ENCODE results near the gene CDKN2B-AS1. TPM values are rescaled to one million over a fixed set of nuclear protein-coding genes. Genes with fewer than 3 reads are reported as not detected.

The CDKN2B-AS1 gene
- total RNA-seq, 4 donors from 2014 or later = 0.42 to 3.9 (median 0.69) TPM; not detected in 1

DNA sequence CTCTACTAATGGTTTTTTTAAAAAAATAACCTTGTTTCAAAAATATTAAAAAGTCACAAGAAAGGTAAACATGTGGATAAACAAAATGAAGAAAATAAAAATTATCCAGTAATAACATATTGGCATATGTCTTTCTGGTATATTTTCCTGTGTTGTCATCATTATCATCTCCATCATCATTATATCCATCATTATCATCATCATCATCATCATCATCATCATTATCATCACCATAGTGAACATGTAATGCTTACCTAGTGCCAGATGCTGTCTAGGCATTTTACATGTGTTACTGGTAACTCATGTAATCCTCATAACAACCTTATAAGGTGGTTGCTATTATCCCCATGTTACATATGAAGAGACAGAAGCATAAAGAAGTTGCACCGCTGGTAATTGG, 126.0 kb downstream of the CDKN2B-AS1 start:
- Histone ChIP-seq H3K36me3 (no peaks in the 10 kb centered on the region), H3K4me3 (no peak overlapping the region), H3K4me1 (peaks cover 0 to 5% (median 0%) of the 10 kb centered on the region in 3 donors), H3K27me3 (no peaks in the 10 kb centered on the region), H3K9me3 (peaks cover 0 to 14% (median 0%) of the 10 kb centered on the region in 3 donors), H3K27ac (no peak overlapping the region)
- no peak for ATAC-seq
- TF ChIP-seq POLR2AphosphoS5 (IDR thresholded peaks at IDR 0.05) (no peak), EP300 (IDR thresholded peaks at IDR 0.05) (no peak), POLR2A (IDR thresholded peaks at IDR 0.05) (no peak)
- TF ChIP-seq, protein P1, sequence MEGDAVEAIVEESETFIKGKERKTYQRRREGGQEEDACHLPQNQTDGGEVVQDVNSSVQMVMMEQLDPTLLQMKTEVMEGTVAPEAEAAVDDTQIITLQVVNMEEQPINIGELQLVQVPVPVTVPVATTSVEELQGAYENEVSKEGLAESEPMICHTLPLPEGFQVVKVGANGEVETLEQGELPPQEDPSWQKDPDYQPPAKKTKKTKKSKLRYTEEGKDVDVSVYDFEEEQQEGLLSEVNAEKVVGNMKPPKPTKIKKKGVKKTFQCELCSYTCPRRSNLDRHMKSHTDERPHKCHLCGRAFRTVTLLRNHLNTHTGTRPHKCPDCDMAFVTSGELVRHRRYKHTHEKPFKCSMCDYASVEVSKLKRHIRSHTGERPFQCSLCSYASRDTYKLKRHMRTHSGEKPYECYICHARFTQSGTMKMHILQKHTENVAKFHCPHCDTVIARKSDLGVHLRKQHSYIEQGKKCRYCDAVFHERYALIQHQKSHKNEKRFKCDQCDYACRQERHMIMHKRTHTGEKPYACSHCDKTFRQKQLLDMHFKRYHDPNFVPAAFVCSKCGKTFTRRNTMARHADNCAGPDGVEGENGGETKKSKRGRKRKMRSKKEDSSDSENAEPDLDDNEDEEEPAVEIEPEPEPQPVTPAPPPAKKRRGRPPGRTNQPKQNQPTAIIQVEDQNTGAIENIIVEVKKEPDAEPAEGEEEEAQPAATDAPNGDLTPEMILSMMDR (IDR thresholded peaks at IDR 0.05) = no peak
- WGBS, 2 donors (ENCODE audit: low coverage in 1 of 2) = 71 to 83% methylated on average over 1 of the region's 1 CpG

DNA sequence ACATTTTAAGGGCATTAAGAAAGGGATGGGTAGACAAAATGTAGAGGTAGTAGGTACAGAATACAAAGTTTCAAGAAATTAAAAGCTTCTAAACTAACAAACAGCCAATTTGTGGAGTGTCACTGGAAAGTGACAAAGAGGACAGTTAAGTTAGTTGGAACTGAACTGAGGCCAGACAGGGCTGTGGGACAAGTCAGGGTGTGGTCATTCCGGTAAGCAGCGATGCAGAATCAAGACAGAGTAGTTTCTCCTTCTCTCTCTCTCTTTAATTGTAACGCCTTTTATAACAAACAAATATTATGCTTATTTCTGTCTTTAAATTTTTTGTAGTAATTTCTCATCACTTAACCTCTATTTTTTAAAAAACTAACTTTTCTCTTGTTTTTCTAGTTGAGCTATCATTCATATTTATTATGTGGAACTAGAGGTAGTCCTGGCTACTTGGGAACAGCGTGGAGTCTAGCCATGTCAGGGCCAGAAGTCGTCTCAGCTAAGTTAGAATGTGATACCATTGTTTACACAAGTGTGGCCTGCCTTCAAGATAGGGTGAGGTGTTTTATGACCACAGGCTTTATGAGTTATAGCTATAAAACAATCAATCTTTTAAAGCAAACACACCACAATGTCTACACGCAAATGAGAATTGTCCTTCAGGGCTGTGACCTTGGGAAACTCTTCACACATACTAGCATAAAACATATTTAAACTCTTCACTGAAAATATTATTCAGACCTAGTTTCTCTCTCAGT, 129.8 kb downstream of the CDKN2B-AS1 start:
- Histone ChIP-seq H3K4me3 (no peak overlapping the region), H3K27ac (no peak overlapping the region), H3K9me3 (peaks cover 0 to 14% (median 0%) of the 10 kb centered on the region in 3 donors), H3K27me3 (no peaks in the 10 kb centered on the region), H3K36me3 (no peaks in the 10 kb centered on the region), H3K4me1 (no peaks in the 10 kb centered on the region)
- WGBS, 2 donors (ENCODE audit: low coverage in 1 of 2) = 54 to 55% methylated on average over 5 to 6 of the region's 6 CpGs
- ATAC-seq = no peak
- no peak for TF ChIP-seq POLR2AphosphoS5 (IDR thresholded peaks at IDR 0.05)
- TF ChIP-seq, protein P1 (IDR thresholded peaks at IDR 0.05) = no peak
- TF ChIP-seq EP300 (IDR thresholded peaks at IDR 0.05) = no peak
- no peak for TF ChIP-seq POLR2A (IDR thresholded peaks at IDR 0.05)

DNA sequence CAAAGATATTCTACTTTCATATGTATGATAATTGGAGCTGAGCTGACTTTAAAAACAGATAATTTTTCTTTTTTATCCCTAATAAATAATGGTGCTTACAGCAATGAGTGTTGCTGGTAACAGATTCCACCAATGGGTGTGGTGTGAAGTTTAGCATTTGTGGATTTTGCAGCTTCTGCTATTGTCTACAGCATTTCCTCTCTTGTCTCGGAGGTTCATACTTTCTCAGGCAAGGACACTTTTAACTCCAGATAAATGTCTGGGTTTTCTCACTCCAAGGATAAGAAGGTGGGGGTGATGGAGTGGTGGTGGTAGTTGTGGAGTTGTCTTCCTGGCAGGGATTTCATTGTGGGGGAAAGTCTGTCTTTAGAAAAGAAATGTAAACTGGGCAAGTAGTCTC, 134.5 kb downstream of the CDKN2B-AS1 start:
- Histone ChIP-seq H3K27me3 (no peaks in the 10 kb centered on the region), H3K4me1 (no peaks in the 10 kb centered on the region), H3K36me3 (no peaks in the 10 kb centered on the region), H3K9me3 (no peaks in the 10 kb centered on the region), H3K4me3 (no peak overlapping the region), H3K27ac (no peak overlapping the region)
- no peak for TF ChIP-seq POLR2AphosphoS5 (IDR thresholded peaks at IDR 0.05)
- TF ChIP-seq, protein P1 (IDR thresholded peaks at IDR 0.05) = no peak
- TF ChIP-seq POLR2A (IDR thresholded peaks at IDR 0.05) = no peak
- TF ChIP-seq EP300 (IDR thresholded peaks at IDR 0.05) = no peak
- 40 to 50% methylated on average over 1 of the region's 1 CpG for WGBS, 2 donors (ENCODE audit: low coverage in 1 of 2)
- no peak for ATAC-seq

DNA sequence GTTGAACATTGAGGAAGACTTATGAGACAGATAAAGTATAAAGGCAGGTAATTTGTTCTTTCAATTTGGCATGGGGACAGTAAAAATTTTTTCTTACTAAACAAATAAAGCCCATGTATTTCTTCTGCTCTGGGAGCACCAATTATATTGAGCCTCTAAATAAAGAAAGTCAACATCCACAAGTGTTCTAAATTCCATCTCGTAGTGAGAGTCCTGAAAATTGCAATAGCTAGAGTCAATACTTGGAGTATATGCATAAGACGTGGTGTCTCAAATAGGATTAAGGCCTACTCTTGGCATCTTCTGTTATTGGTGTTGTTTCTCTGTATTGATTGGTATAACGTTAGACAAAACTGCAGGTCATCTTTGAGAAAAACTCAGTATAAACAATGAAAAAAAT, 135.0 kb downstream of the CDKN2B-AS1 start:
- TF ChIP-seq POLR2A (IDR thresholded peaks at IDR 0.05) = no peak
- TF ChIP-seq POLR2AphosphoS5 (IDR thresholded peaks at IDR 0.05) = no peak
- 74 to 77% methylated on average over 3 of the region's 3 CpGs for WGBS, 2 donors (ENCODE audit: low coverage in 1 of 2)
- ATAC-seq = no peak
- no peaks in the 10 kb centered on the region for H3K4me1 ChIP-seq
- H3K4me3 ChIP-seq = no peak overlapping the region
- H3K9me3 ChIP-seq = no peaks in the 10 kb centered on the region
- H3K36me3 ChIP-seq = no peaks in the 10 kb centered on the region
- H3K27me3 ChIP-seq = no peaks in the 10 kb centered on the region
- no peak overlapping the region for H3K27ac ChIP-seq

DNA sequence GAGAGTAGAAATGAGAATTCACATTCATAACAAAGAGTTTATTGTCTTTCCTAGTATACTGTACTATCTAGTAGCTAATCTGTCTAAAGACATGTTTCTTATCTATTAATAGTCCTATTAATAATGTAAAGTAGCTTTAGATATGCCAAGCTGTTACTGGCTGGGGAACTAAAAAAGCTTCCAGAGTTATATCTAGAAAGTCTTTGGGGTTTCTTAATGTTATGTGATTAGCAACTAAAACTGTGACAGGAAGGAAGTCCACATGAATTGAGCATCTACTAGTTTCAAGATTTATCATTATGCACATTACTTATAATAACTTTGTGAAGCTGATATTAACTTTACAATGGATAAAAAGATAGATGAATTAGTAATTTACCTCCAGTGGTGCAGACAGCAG, 137.2 kb downstream of the CDKN2B-AS1 start:
- no peak overlapping the region for H3K27ac ChIP-seq
- no peaks in the 10 kb centered on the region for H3K9me3 ChIP-seq
- H3K36me3 ChIP-seq = no peaks in the 10 kb centered on the region
- H3K27me3 ChIP-seq = no peaks in the 10 kb centered on the region
- H3K4me1 ChIP-seq = no peaks in the 10 kb centered on the region
- H3K4me3 ChIP-seq = no peak overlapping the region
- TF ChIP-seq EP300 (IDR thresholded peaks at IDR 0.05) (no peak), POLR2A (IDR thresholded peaks at IDR 0.05) (no peak), POLR2AphosphoS5 (IDR thresholded peaks at IDR 0.05) (no peak)
- TF ChIP-seq, protein P1 (IDR thresholded peaks at IDR 0.05) = no peak
- no peak for ATAC-seq
